GM12878 (cell line): ENCODE results near the gene RHOG. TPM values are rescaled to one million over a fixed set of nuclear protein-coding genes. Genes with fewer than 3 reads are reported as not detected.

Experiments
- ATAC-seq: fragments of 200-7000 bp; cut with Tn5 transposase; 3 replicates; pipeline ENCODE4 v1.9.1; 2020; ENCODE audit warnings: mild to moderate bottlenecking, moderate library complexity
- BruUV-seq: library from RNA; stranded (reverse); fragments of 400-500 nt; replicated peaks from 2 replicates; lab custom pipeline; 2021; lab: Mats Ljungman, UMichigan
- CTCF ChIA-PET: fragments of 300-600 bp; sonication (Branson Sonifier 250); formaldehyde crosslinking; extraction: SDS; loops from one replicate; lab custom pipeline; 2021; ENCODE audit warnings: inconsistent platforms; lab: Yijun Ruan, JAX
- POLR2A ChIA-PET: fragments of 350-600 bp; formaldehyde crosslinking; extraction: SDS; loops from one replicate; lab custom pipeline; 2021; ENCODE audit warnings: inconsistent platforms; lab: Charles Lee
- RAD21 ChIA-PET: fragments of 300-600 bp; sonication (Branson Sonifier 250); formaldehyde crosslinking; loops from one replicate; lab custom pipeline; 2023; ENCODE audit warnings: antibody characterized with exemption; ENCODE audit not compliant: unreplicated experiment; lab: Charles Lee
- SMC1A ChIA-PET: fragments of 300-600 bp; sonication (Branson Sonifier 250); formaldehyde crosslinking; loops from one replicate; lab custom pipeline; 2023; ENCODE audit not compliant: unreplicated experiment, uncharacterized antibody; lab: Charles Lee
- DNase-seq: peaks from one replicate; pipeline ENCODE4 v3.0.0-alpha.2; 2011; ENCODE audit warnings: low read depth, low spot score
- FAIRE-seq: peaks from 3 replicates; lab custom pipeline; 2011; peaks lifted over from hg19 to GRCh38; lab: Jason Lieb, UNC
- H2AFZ ChIP-seq: 2 replicates; pipeline ENCODE4 v1.6.0; 2011; ENCODE audit warnings: low read depth, low read length, control low read depth; ENCODE audit not compliant: control insufficient read depth
- H3K27ac ChIP-seq: 2 replicates; pipeline ENCODE4 v1.5.1; 2011; ENCODE audit warnings: control low read depth; ENCODE audit not compliant: control insufficient read depth, insufficient read depth
- H3K27me3 ChIP-seq, 2 experiments: replicated peaks in 1 of 2; 2 replicates each; pipeline versions ENCODE4 v1.6.0 to v1.6.1; 2011; ENCODE audit warnings: low read length in 1 of 2; ENCODE audit not compliant: control insufficient read depth in 2 of 2, insufficient read depth in 2 of 2
- H3K36me3 ChIP-seq, 2 experiments: 2 replicates each; pipeline ENCODE4 v1.5.1; 2011; ENCODE audit warnings: low read length in 1 of 2; ENCODE audit not compliant: control insufficient read depth in 2 of 2, insufficient read depth in 2 of 2
- H3K4me1 ChIP-seq: 2 replicates; pipeline ENCODE4 v1.6.1; 2011; ENCODE audit warnings: mild to moderate bottlenecking, low read length, moderate library complexity, mixed read lengths; ENCODE audit not compliant: control insufficient read depth, insufficient read depth
- H3K4me2 ChIP-seq: 2 replicates; pipeline ENCODE4 v1.6.0; 2011; ENCODE audit warnings: control low read depth; ENCODE audit not compliant: control insufficient read depth, insufficient read depth
- H3K4me3 ChIP-seq: fragments of 200-600 bp; sonication (generic); 2 replicates; pipeline ENCODE4 v1.5.1; 2016
- H3K79me2 ChIP-seq: 2 replicates; pipeline ENCODE4 v1.6.0; 2011; ENCODE audit warnings: low read length; ENCODE audit not compliant: control insufficient read depth, insufficient read depth
- H3K9ac ChIP-seq: 2 replicates; pipeline ENCODE4 v1.8.0; 2011; ENCODE audit warnings: low read length, control low read depth, mixed read lengths; ENCODE audit not compliant: control insufficient read depth, insufficient read depth
- H3K9me3 ChIP-seq: replicated peaks from 3 replicates; pipeline ENCODE4 v1.5.1; 2011; ENCODE audit warnings: mild to moderate bottlenecking, low read length; ENCODE audit not compliant: control insufficient read depth, insufficient read depth
- H4K20me1 ChIP-seq: 2 replicates; pipeline ENCODE4 v1.6.0; 2011; ENCODE audit not compliant: control insufficient read depth, insufficient read depth
- CBX3 ChIP-seq: fragments of 200-600 bp; sonication (generic); IDR thresholded peaks from 2 replicates; pipeline ENCODE4 v1.6.1; 2016; ENCODE audit warnings: low read depth, borderline replicate concordance
- E2F4 ChIP-seq: IDR thresholded peaks from 2 replicates; pipeline ENCODE4 v1.6.1; 2012; ENCODE audit warnings: low read depth, low read length, improper control_type of control experiment
- GATAD2B ChIP-seq: fragments of 450-650 bp; conservative IDR thresholded peaks from 2 replicates; pipeline ENCODE4 v1.6.1; 2017; ENCODE audit warnings: low read depth, mild to moderate bottlenecking, moderate library complexity
- HDAC6 ChIP-seq: fragments of 200-600 bp; sonication (generic); IDR thresholded peaks from one replicate; pipeline ENCODE4 v1.8.0; 2017; ENCODE audit warnings: antibody characterized with exemption; ENCODE audit not compliant: unreplicated experiment
- KDM1A ChIP-seq: fragments of 200-600 bp; sonication (generic); IDR thresholded peaks from 2 replicates; pipeline ENCODE4 v1.6.1; 2016; ENCODE audit warnings: borderline replicate concordance
- LARP7 ChIP-seq: fragments of 450-650 bp; IDR thresholded peaks from 2 replicates; pipeline ENCODE4 v1.6.1; 2017; ENCODE audit warnings: mild to moderate bottlenecking
- NFIC ChIP-seq: IDR thresholded peaks from 2 replicates; pipeline ENCODE4 v1.6.1; 2012; ENCODE audit warnings: low read depth, mild to moderate bottlenecking, inconsistent platforms, low read length, moderate library complexity
- NR2C2 ChIP-seq: IDR thresholded peaks from 2 replicates; pipeline ENCODE4 v1.6.1; 2011; ENCODE audit warnings: borderline replicate concordance, low read depth; ENCODE audit not compliant: control insufficient read depth, insufficient read length
- RB1 ChIP-seq: fragments of 450-650 bp; formaldehyde crosslinking; IDR thresholded peaks from 2 replicates; pipeline ENCODE4 v1.6.1; 2017; ENCODE audit warnings: mild to moderate bottlenecking, borderline replicate concordance
- TBL1XR1 ChIP-seq: IDR thresholded peaks from 2 replicates; pipeline ENCODE4 v1.6.1; 2012; ENCODE audit warnings: low read depth, low read length, improper control_type of control experiment
- YBX1 ChIP-seq: fragments of 450-650 bp; IDR thresholded peaks from 2 replicates; pipeline ENCODE4 v1.6.1; 2016; ENCODE audit warnings: antibody characterized with exemption
- ZNF592 ChIP-seq: fragments of 450-650 bp; IDR thresholded peaks from 2 replicates; pipeline ENCODE4 v1.6.1; 2017; ENCODE audit warnings: mild to moderate bottlenecking, moderate library complexity
- ZZZ3 ChIP-seq: IDR thresholded peaks from 2 replicates; pipeline ENCODE4 v1.6.1; 2011; ENCODE audit warnings: low read depth; ENCODE audit not compliant: control insufficient read depth, insufficient read length
- WGBS: methylation state at CpG from one replicate; pipeline ENCODE4 v1.1.6; 2016; ENCODE audit warnings: low lambda C conversion rate; ENCODE audit not compliant: insufficient replicate concordance, insufficient coverage; ENCODE audit errors: missing lambda C conversion rate; 5-methylcytosine and 5-hydroxymethylcytosine counted together
- in situ Hi-C: fragments of 300-500 bp; cut with MboI; formaldehyde crosslinking; loops from 9 replicates; pipeline ENCODE4 v1.14.3; 2018; ENCODE audit warnings: mixed read lengths
- intact Hi-C: fragments of 100-400 bp; cut with micrococcal nuclease; formaldehyde crosslinking; loops from one replicate; pipeline ENCODE4 v1.14.2; 2022; ENCODE audit not compliant: unreplicated experiment
- polyA plus RNA-seq, 11 experiments: library from polyadenylated mRNA; depleted of rRNA in 4 of 11; unstranded in 6 of 11; stranded (reverse) in 5 of 11; fragments of >200 nt; fragmentation: Nextera tagmentation in 4 of 11; fragmentation: Illumina TruSeq in 1 of 11; extraction: Ambion mirVana in 4 of 11; extraction: Trizol in 1 of 11; gene quantifications; 1 replicate in 1 of 11; 2 replicates in 10 of 11; pipeline versions ENCODE4 v1.2.1 to v1.2.3, GENCODE V29; 2011 to 2016; ENCODE audit warnings: inconsistent platforms in 2 of 11, missing spikeins in 2 of 11, low read depth in 1 of 11
- total RNA-seq, 4 experiments: library from RNA; depleted of rRNA in 3 of 4; stranded (reverse); fragments of >200 nt in 3 of 4; fragmentation: Illumina TruSeq in 1 of 4; extraction: Trizol in 1 of 4; gene quantifications; 2 replicates each; pipeline versions ENCODE4 v1.2.1 to v1.2.3, GENCODE V29; 2013 to 2021
- TF ChIP-seq, protein P1 (sequence below): fragments of 450-650 bp; IDR thresholded peaks from 2 replicates; pipeline ENCODE4 v1.6.1; 2016; ENCODE audit warnings: mild to moderate bottlenecking
- TF ChIP-seq, protein P2 (sequence below): fragments of 450-650 bp; IDR thresholded peaks from 2 replicates; pipeline ENCODE4 v1.6.1; 2017; ENCODE audit warnings: mild to moderate bottlenecking

Gene RHOG
- total and polyA plus RNA-seq, 10 of the 15 experiments (the other 5 are each of a cell fraction or from before 2014, with no cell fraction given) = 16.0 to 172 (median 94.8) TPM

- TF ChIP-seq E2F4 = no peak
- no peak for TF ChIP-seq LARP7
- no peak for TF ChIP-seq NFIC
- TF ChIP-seq HDAC6 = no peak
- TF ChIP-seq ZZZ3 = no peak
- no peak for TF ChIP-seq RB1
- TF ChIP-seq, all 136 proteins: peak for 0
These were observed 46.2 kb upstream of the RHOG start (continued) for GRCh38 chr11:3886985-3887384.

DNA sequence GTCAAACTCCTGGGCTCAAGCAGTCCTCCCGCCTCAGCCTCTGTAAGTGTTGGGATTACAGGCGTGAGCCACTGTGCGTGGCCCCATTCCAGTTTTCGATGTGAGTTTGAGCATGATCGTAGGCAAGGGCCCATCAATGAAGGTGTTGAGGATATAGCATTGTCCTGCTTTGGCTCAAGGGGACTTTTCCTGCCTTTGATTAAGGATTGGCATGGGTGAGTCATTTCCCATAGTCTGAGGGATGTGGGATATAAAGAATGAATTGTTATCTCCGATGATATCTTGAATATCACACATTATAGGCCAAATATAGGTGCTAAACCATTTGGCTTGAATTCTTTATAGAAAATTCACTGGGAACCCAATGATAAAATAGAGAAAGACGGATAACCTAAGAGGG lies 45.1 kb upstream of the RHOG start:
- intact Hi-C loops (no loop called here), in situ Hi-C loops (no loop called here)
- Histone ChIP-seq H3K27me3 (no peaks in the 10 kb centered on the region), H3K4me2 (no peak overlapping the region), H3K79me2 (peaks cover 67% of the 10 kb centered on the region), H3K27ac (no peak overlapping the region), H3K9me3 (no peaks in the 10 kb centered on the region; the same call in 2 of the 3 replicates), H3K4me3 (no peak overlapping the region), H3K4me1 (peaks cover 28% of the 10 kb centered on the region), H4K20me1 (no peaks in the 10 kb centered on the region), H2AFZ (no peak overlapping the region), H3K9ac (no peak overlapping the region), H3K36me3 (peaks cover 0 to 3% of the 10 kb centered on the region in 2 experiments; a peak in 2 of 4 replicates)
- ChIA-PET CTCF (no interaction called here), RAD21 (interaction anchor here (0.8 to 1.0 kb wide), 3 partner anchors 10 to 172 kb away, joined by 3 to 4 read pairs (median 4); no protein-coding TSS in a partner anchor), SMC1A (interaction anchor here (0.6 to 23.8 kb wide), 2 partner anchors 21 to 31 kb away, joined by 3 to 633 read pairs; partner anchors contain the start of gene STIM1), POLR2A (interaction anchor here (0.7 to 1.0 kb wide), 2 partner anchors 8 to 21 kb away, joined by 3 to 5 read pairs; no protein-coding TSS in a partner anchor)
- 94% methylated on average over 7 of the region's 7 CpGs for WGBS
- no peak for ATAC-seq
- FAIRE-seq = no peak
- no TSS peak for BruUV-seq
- no peak for DNase-seq
- TF ChIP-seq YBX1 (no peak), ZNF592 (no peak), KDM1A (no peak), GATAD2B (no peak), RB1 (no peak), NR2C2 (no peak), LARP7 (no peak), CBX3 (no peak), TBL1XR1 (no peak)
- TF ChIP-seq, protein P1, sequence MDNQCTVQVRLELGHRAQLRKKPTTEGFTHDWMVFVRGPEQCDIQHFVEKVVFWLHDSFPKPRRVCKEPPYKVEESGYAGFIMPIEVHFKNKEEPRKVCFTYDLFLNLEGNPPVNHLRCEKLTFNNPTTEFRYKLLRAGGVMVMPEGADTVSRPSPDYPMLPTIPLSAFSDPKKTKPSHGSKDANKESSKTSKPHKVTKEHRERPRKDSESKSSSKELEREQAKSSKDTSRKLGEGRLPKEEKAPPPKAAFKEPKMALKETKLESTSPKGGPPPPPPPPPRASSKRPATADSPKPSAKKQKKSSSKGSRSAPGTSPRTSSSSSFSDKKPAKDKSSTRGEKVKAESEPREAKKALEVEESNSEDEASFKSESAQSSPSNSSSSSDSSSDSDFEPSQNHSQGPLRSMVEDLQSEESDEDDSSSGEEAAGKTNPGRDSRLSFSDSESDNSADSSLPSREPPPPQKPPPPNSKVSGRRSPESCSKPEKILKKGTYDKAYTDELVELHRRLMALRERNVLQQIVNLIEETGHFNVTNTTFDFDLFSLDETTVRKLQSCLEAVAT = no peak
- TF ChIP-seq, protein P2, sequence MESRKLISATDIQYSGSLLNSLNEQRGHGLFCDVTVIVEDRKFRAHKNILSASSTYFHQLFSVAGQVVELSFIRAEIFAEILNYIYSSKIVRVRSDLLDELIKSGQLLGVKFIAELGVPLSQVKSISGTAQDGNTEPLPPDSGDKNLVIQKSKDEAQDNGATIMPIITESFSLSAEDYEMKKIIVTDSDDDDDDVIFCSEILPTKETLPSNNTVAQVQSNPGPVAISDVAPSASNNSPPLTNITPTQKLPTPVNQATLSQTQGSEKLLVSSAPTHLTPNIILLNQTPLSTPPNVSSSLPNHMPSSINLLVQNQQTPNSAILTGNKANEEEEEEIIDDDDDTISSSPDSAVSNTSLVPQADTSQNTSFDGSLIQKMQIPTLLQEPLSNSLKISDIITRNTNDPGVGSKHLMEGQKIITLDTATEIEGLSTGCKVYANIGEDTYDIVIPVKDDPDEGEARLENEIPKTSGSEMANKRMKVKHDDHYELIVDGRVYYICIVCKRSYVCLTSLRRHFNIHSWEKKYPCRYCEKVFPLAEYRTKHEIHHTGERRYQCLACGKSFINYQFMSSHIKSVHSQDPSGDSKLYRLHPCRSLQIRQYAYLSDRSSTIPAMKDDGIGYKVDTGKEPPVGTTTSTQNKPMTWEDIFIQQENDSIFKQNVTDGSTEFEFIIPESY = no peak
